ENCODE measurements around the gene BCL2L14.

Gene BCL2L14, protein sequence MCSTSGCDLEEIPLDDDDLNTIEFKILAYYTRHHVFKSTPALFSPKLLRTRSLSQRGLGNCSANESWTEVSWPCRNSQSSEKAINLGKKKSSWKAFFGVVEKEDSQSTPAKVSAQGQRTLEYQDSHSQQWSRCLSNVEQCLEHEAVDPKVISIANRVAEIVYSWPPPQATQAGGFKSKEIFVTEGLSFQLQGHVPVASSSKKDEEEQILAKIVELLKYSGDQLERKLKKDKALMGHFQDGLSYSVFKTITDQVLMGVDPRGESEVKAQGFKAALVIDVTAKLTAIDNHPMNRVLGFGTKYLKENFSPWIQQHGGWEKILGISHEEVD

DNA sequence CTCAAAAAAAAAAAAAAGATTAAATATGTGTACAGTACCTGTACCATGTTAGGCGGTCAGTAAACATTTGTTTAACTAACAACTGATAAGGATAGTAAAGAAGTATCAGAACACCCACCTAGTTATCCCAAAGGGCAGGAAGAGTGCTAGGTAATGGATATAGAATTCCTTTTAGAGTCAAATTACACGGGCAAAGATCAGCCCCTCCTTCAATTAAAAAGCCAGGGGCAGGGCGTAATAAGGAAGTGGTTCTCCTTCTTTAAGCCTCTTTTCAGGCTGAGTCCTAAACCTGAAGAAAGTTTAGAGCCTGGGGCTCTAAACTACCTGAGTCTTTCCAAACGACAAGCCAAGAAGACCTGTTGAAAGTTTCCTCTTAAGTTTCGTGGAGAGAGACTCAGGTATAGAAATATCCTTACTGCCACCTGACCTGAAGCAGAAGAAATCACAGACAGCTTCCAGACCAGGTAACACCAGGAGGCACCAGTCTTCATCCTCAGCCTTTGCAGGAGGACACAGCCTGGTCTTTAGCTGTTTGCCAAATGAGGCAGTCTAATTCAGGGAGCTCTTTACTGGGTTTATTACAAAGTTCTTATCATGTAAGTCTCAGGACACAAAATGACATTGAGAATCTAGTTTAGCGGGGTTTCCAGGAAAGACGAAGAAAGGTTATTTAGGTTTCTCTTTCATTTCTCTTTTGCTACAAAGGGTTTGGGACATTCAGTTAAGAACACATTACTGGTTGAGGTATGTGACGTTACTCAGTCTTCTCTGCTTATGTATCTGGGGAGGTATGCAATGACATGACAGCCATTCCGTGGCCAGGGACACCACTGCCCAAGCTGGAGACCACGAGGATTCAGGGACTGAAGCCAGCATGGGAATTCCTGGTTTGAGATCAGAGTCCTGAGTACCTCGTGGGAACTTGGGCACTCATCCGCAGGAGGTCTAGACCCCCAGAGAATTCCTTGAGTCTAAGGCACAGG lies at the start of gene BCL2L14:
BCL2L14 (plus strand) TSS at position 266 of the 983 bp plus-strand sequence. CDS start 8,367 bp downstream, outside the sequence.
- in situ Hi-C loops (cut with MboI; ENCODE audit: low sequenced_read_pairs) = no loop called here

DNA sequence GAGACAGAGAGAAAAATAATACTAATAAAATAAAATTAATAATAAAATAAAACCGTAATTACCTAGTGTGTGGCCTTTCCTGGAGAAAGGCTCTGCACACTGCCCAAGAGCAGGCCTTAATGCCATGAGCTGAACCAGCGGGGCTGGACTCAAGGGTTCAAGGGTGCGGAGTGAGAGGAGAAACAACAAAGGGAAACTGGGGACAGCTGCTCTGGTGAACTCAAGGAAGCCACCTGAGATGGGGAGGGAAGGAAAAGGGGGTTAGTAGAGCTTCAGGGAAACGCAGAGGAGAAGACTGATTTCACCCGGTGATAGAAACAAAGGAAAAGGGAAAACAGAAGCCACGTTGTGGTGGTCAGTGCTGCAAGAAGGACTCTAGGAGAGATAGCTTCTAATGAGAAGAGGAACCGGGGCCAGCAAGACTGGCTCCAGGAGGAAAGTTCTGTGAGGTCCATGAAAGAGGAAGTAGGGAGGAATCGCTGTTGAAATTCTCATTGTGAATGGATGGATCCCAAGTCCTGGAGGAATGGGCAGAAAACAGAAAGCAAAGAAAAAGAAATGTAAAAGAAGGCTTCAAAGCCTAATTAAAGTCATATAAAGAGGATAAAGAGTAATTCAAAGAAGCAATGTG lies 48.3 kb upstream of the BCL2L14 start:
- in situ Hi-C loops (cut with MboI; ENCODE audit: low sequenced_read_pairs) = loop anchor here (10.0 to 25.0 kb wide), 2 partner anchors 168 to 435 kb away; no protein-coding TSS in a partner anchor

DNA sequence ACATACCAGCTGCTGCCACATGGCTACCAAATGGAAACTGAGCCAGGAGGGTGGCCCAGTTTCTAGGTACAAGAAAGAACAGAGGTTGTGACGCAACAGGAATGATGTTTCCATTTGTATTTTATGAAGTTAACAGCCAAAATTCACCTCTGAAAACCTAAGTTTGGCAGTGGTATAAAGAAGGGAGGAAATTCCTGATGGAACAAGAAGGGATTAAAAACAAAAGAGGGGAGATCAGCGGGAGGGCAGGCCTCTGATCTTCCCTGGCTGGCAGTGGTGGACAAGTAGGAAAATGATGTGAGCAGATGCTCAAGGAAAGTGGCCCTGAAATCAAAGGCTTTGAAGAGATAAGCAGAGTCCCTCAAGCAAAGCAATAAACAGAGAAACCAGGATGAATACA lies 47.3 kb upstream of the BCL2L14 start:
- in situ Hi-C loops (cut with MboI; ENCODE audit: low sequenced_read_pairs) = loop anchor here (10.0 to 25.0 kb wide), 2 partner anchors 169 to 436 kb away; no protein-coding TSS in a partner anchor

DNA sequence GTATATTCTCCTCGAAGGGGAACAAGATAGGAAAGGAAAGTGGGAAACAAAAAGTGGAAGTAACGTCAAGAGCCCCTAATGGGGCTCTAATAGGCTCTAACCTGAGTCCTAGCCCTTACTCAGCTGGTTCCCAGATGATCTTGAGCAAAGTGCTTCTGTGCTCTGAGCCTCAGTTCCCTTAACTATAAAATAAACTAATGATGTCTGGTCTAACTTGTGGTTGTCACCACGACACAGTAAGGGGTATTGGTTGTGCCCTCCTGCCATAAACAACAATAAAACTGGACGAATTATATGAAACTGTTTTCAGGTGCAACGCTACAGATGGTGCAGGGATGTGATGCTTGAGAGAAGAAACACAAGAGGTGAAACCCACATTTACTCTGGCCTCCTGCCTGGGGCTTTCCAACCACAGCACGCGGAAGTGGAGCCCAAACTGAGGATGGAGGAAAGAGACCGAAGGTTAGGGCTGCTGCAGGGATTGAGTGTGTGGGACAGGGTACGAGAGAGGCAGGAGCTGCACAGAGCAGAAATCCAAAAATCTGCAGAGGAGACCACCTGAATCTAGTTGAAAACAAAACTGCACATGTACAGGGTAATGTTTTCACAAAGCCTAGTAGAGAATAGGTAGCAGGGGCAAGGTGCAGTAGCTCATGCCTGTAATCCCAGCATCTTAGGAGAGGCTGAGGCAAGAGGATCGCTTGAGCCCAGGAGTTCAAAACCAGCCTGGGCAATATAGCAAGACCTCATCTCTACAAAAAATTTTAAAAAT lies 45.6 kb upstream of the BCL2L14 start:
- in situ Hi-C loops (cut with MboI; ENCODE audit: low sequenced_read_pairs) = loop anchor here (10.0 to 25.0 kb wide), 2 partner anchors 170 to 438 kb away; no protein-coding TSS in a partner anchor

DNA sequence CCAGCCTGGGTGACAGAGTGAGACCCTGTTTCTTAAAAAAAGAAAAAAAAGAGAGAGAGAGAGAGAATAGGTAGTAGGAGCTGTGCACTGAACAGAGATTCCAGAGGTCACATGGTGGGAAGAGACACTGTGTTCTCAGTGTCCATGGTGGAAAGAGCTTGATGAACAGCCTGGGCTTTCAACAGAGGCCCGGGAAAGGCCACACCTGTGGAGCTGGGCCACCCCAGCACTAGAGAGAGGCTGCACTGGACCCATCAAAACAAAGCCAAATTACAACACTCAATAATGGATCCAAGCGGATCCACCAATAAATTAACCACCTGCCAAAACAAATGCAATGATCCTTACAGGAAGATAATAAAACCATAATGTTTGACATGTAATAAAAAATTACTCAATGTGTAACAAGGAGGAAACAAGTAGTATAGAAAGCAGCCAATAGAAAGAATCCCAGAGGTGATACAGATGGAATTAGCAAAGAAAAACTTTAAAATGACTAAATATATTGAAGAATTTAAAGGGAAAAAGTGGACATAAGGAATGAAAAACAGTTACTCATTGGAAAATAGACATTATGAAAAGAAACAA lies 44.8 kb upstream of the BCL2L14 start:
- in situ Hi-C loops (cut with MboI; ENCODE audit: low sequenced_read_pairs) = loop anchor here (10.0 kb wide), 1 partner anchor 171 kb away; no protein-coding TSS in a partner anchor

DNA sequence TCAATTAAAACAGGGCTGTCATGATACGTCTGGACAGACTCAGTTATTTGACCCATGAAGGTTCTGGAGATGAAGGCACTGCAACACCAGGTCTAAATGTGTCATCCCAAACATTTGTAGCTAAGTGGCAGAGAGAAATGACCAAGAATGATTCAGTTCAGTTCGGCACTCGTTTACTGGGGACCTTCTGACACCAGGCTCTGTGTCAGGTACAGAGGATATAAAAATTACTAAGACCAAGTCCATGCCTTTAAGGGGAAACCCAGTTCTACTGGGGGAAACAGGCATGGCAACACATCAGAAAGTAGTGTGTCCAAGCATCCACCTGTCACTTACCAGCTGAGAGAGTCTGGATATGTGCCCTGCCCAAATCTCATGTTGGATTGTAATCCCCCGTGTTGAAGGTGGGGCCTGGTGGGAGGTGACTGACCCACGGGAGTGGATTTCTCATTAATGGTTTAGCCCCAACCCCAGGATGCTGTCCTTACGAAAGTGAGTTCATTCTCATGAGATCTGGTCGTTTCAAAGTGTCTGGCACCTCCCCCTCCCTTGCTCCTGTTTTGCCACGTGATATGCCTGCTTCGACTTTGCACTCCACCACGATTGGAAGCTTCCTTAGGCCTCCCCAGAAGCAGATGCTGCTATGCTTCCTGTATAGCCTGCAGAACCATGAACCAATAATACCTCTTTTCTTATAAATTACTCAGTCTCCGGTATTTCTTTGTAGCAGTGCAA lies 41.9 kb upstream of the BCL2L14 start:
- in situ Hi-C loops (cut with MboI; ENCODE audit: low sequenced_read_pairs) = loop anchor here (10.0 kb wide), 1 partner anchor 174 kb away; no protein-coding TSS in a partner anchor

DNA sequence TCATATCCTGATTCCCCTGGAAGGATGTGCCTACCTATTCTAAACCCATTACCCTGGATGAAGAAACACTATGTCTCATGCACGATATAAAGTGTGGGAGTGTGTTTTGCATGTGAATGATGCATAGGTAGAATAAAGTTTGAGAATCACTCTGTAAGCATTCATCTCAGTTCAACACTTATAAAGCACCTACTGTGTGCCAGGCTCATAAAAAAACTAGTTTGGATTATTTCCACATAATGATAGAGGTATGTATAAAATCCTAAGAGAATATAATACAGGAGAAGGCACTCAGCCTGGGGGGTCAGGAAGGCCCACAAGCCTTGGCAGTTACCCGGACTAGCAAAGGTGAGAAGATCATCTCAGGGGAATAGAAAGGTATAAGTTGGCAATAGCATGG lies 41.1 kb upstream of the BCL2L14 start:
- in situ Hi-C loops (cut with MboI; ENCODE audit: low sequenced_read_pairs) = loop anchor here (10.0 kb wide), 1 partner anchor 175 kb away; no protein-coding TSS in a partner anchor

DNA sequence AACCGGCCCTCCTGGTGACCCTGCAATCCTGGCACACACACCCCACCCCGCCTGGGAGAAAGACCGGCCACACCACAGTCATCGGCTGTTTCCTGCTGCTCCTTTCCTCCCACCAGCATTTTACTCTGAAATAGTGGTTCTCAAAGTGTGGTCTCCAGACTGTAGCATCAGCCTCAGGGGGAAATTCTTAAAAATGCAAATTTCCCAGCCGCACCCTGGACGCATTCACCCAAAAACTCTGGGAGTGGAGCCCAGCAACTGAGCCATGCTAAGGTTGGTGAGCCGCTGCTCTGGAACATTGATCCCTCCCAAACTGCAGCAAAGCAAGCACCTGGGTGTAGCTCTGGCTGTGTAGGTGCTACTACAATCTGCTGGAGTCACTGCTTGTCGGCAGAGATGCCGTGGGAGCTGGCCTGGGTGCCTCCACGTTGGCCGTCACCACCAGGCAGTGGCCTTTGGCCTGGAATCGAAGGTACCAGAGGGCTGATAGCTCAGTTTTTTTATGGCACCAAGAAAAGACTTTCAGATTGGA lies 38.4 kb upstream of the BCL2L14 start:
- in situ Hi-C loops (cut with MboI; ENCODE audit: low sequenced_read_pairs) = no loop called here

DNA sequence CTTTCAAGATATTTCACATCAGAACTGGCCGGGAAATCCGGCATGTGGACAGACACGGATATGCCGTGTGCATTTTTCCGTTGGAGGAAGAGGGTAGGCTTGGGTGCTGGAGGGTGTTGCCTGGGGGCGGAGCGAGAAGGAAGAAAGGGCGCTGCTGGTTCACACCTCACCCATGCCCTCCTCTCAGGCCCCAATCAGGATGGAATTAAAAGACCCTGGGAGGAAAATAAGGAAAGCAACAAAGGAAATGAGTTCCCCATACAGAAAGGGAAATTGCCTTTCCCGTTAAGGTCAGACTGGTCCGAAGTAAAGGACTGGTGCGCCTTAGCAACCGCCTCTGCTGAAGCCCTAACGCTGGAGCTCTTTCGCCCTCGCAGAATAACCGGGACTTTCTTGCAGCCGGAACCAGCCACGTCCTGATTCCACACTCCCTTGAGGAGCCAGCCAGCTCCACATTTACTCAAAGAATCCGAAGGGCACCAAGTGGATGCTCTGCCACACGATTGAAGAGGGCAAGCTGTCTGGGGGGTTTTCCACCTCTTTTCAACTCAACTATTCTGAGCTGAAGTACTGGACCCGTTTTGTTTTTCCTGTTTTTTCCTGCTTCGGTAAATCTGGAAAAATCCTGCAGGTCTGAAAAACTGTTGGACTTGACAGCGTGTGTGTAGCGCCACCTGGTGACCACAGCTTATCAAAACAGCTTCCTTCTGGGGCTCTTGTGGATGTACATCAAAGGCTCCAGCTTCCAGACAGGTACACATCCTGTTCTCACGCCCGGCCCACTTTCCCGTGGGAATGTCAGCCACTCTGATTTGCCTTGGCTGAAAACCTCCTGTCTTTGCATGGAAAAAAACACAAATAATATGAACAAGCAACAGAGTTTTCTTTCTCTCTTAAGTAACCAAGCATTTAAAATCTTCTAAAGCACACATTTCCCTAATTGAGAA lies 37.6 kb upstream of the BCL2L14 start:
- in situ Hi-C loops (cut with MboI; ENCODE audit: low sequenced_read_pairs) = no loop called here

DNA sequence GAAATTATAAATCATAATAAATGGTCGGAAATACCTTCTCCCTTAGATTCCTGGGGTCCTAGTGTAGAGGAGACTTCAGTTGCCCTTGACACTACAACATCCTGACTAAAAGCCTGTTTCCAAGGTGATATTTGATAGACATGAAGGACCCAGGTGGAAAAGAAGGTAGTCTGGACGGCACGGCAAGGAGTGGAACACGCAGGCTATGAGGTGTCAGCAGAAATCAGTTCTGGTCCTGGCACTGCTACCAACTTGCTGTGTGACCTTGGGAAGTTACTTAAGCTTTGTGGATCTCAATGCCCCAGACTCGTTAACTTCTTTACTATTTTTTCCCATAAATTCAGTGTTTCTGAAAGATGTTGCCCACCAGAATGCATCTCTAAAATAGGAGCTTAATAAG lies 36.9 kb upstream of the BCL2L14 start:
- in situ Hi-C loops (cut with MboI; ENCODE audit: low sequenced_read_pairs) = no loop called here

DNA sequence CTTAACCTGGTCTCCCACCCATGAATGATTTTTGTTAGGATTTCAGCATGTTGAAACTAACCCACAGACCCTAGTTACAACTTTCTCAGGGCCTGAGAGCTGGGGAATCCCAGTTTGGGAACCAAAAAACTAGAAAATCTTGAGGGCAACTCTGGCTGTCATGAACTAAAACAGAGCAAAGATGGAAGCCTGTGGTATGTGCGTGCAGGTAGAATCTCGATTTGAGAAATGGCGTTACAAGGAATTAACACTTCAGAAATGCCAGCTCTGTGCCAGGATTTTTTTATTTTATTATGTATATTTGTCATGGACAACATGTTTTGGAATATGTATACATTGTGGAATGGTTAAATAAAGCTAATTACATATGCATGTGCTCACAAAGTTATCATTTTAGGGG lies 36.4 kb upstream of the BCL2L14 start:
- in situ Hi-C loops (cut with MboI; ENCODE audit: low sequenced_read_pairs) = no loop called here

DNA sequence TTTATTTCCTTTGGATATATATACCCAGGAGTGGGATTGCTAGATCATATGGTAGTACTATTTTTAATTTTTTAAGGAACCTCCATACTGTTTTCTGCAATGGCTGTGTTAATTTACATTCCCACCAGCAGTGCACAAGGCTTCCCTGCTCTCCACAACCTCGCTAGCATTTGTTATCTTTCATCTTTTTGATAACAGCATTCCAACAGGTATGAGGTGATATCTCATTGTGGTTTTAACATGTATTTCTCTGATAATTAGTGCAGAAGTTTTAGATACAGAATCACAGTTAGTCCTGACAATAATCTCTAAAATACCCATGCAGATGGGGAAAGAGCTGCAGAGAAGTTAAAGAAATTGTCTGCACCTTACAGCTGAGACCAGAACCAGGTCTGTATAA lies 35.5 kb upstream of the BCL2L14 start:
- in situ Hi-C loops (cut with MboI; ENCODE audit: low sequenced_read_pairs) = no loop called here

DNA sequence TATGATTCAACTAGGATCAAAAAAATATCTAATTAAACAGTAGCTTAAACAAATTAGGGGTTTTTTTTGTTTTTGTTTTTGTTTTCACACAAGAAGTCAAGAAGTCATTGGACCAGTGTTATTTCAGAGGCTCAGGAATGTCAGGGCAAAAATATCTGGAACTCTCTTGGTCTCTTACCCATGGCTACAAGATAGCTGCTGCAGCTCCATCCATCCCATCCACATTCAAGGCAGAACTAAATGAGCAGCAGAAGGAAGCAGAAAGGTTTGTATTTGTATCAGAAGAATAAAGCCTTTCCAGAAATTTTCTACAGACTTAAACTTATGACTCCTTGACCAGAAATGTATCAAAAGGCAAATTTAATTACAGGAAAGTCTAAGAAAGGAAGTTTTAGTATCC lies 33.8 kb upstream of the BCL2L14 start:
- in situ Hi-C loops (cut with MboI; ENCODE audit: low sequenced_read_pairs) = no loop called here

DNA sequence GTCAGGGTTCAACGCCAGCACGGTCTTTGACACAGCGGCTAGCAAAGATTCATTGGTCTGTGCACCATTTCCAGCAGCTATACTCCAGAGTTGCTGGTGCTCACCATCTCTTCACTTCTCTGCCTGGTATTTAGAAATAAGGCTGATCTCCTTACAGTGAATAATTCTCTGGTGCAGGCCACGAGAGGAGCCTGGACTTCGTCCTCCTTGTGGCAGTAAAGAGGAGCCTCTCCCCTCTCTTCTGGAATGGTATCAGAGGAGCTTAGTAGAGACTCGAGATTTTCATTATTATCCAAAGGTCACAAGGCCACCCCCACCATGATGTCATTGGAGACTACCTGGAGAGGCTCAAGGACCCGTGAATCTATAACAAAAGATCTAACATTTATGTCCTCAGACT lies 30.8 kb upstream of the BCL2L14 start:
- in situ Hi-C loops (cut with MboI; ENCODE audit: low sequenced_read_pairs) = no loop called here

DNA sequence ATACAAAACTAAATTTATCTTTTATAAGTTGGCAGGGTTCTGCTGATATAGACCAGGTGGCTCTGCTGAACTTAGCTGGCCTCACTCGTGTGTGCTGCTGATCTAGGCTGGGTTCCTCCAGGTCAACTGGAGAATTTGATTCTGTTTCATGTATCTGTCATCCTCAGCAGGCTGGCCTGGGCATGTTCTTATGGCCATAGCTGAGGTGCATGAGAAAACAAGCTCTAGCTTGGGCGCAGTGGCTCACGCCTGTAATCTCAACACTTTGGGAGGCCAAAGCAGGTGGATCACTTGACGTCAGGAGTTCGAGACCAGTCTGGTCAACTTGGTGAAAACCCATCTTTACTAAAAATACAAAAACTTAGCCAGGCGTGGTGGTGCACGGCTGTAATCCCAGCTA lies 24.3 kb upstream of the BCL2L14 start:
- in situ Hi-C loops (cut with MboI; ENCODE audit: low sequenced_read_pairs) = no loop called here

DNA sequence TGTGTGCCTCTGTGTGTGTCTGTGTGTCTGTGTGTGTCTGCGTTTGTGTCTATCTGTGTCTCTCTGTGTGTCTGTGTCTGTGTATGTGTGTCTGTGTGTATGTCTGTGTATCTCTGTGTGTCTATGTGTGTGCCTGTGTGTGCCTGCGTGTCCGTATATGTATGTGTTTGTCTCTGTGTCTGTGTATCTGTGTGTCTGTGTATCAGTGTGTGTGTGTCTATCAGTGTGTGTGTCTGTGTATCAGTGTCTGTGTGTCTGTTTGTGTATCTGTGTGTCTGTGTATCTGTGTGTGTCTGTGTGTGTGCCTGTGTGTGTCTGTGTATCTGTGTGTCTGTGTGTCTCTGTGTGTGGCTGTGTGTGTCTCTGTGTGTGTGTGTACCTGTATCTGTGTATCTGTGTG lies 23.1 kb upstream of the BCL2L14 start:
- in situ Hi-C loops (cut with MboI; ENCODE audit: low sequenced_read_pairs) = no loop called here

DNA sequence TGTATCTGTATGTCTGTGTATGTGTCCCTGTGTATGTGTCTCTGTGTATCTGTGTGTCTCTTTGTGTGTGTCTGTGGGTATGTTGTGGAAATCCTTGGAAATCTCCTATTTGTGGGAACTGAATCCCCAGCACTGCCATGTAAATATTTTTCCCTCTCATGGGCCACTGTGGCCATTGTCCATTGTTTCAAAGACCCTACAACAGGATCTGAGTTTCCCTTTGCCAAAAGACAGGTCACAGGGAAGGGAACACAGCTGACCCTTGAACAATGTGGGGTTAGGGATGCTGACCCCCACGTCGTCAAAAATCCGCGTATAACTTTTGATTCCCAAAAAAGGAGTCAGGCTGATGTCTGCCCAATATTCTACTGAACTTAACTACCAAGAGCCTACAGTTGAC lies 22.5 kb upstream of the BCL2L14 start:
- in situ Hi-C loops (cut with MboI; ENCODE audit: low sequenced_read_pairs) = no loop called here

DNA sequence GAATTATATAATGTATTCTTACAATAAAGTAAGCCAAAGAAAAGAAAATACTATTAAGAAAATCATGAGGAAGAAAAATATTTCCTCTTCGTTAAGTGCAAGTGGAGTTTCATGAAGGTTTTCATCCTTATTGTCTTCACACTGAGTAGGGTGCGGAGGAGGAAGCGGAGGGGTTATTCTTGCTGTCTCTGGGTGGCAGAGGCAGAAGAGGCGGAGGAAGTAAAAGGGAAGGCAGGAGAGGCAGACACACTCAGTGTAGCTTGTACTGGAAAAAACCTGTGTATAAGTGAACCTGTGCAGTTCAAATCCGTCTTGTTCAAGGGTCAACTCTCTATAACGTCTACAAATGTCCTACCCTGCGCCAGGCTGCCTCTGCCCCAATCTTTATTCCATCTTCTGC lies 22.0 kb upstream of the BCL2L14 start:
- in situ Hi-C loops (cut with MboI; ENCODE audit: low sequenced_read_pairs) = no loop called here
